IMR-90 (cell line): ENCODE data around the gene PLEKHA4. TPM values are rescaled to one million over a fixed set of nuclear protein-coding genes. Genes with fewer than 3 reads are reported as not detected.

Source experiments
- ATAC-seq: fragments of 200-7000 bp; cut with Tn5 transposase; 2 replicates; pipeline ENCODE4 v1.9.1; 2020; ENCODE audit warnings: low read depth, mild to moderate bottlenecking, moderate library complexity
- BruUV-seq: library from RNA; stranded (reverse); fragments of 400-500 nt; replicated peaks from 2 replicates; lab custom pipeline; 2021; lab: Mats Ljungman, UMichigan
- CTCF ChIA-PET: fragments of 300-600 bp; formaldehyde crosslinking; extraction: SDS; loops from one replicate; lab custom pipeline; 2021; ENCODE audit warnings: antibody characterized with exemption; lab: Yijun Ruan, JAX
- POLR2A ChIA-PET: fragments of 300-600 bp; sonication (Branson Sonifier 250); formaldehyde crosslinking; loops from one replicate; lab custom pipeline; 2022; ENCODE audit warnings: antibody characterized with exemption; ENCODE audit not compliant: unreplicated experiment; lab: Charles Lee
- DNase-seq: peaks from one replicate; pipeline ENCODE4 v3.0.0; 2013
- H2AFZ ChIP-seq: replicated peaks from 2 replicates; pipeline ENCODE3; 2013; ENCODE audit warnings: low read length, mild to moderate bottlenecking; ENCODE audit not compliant: poor library complexity
- H2AK5ac ChIP-seq: 2 replicates; pipeline ENCODE4 v1.6.1; 2013; ENCODE audit warnings: low read depth, low read length, inconsistent platforms
- H2AK9ac ChIP-seq: replicated peaks from 2 replicates; pipeline ENCODE3; 2013; ENCODE audit warnings: mild to moderate bottlenecking, low read depth, low read length, moderate library complexity; ENCODE audit not compliant: poor library complexity
- H2BK120ac ChIP-seq: 2 replicates; pipeline ENCODE4 v1.6.1; 2013; ENCODE audit warnings: low read depth, low read length, inconsistent platforms
- H2BK15ac ChIP-seq: 3 replicates; pipeline ENCODE4 v1.6.1; 2013; ENCODE audit warnings: low read depth, low read length, inconsistent platforms
- H2BK20ac ChIP-seq: 2 replicates; pipeline ENCODE4 v1.6.1; 2013; ENCODE audit warnings: low read depth, mild to moderate bottlenecking, inconsistent platforms, low read length, moderate library complexity
- H2BK5ac ChIP-seq: 2 replicates; pipeline ENCODE4 v1.6.1; 2013; ENCODE audit warnings: mild to moderate bottlenecking, low read depth, low read length, inconsistent platforms; ENCODE audit not compliant: poor library complexity, severe bottlenecking
- H3K14ac ChIP-seq: replicated peaks from 2 replicates; pipeline ENCODE4 v1.6.1; 2013; ENCODE audit warnings: low read depth, low read length, inconsistent platforms
- H3K18ac ChIP-seq: 2 replicates; pipeline ENCODE4 v1.6.1; 2013; ENCODE audit warnings: low read depth, low read length, control low read depth
- H3K23ac ChIP-seq: 2 replicates; pipeline ENCODE4 v1.6.1; 2013; ENCODE audit warnings: low read depth, low read length, inconsistent platforms
- H3K27ac ChIP-seq: 2 replicates; pipeline ENCODE4 v1.5.1; 2013; ENCODE audit warnings: mild to moderate bottlenecking, control low read depth, low read length; ENCODE audit not compliant: insufficient read depth
- H3K27me3 ChIP-seq: 2 replicates; pipeline ENCODE4 v1.6.1; 2013; ENCODE audit warnings: low read length; ENCODE audit not compliant: control insufficient read depth, insufficient read depth
- H3K36me3 ChIP-seq: 2 replicates; pipeline ENCODE4 v1.6.1; 2013; ENCODE audit warnings: low read length, mixed read lengths; ENCODE audit not compliant: control insufficient read depth, insufficient read depth
- H3K4ac ChIP-seq: 2 replicates; pipeline ENCODE4 v1.6.1; 2013; ENCODE audit warnings: low read depth, low read length, inconsistent platforms
- H3K4me1 ChIP-seq: 2 replicates; pipeline ENCODE4 v1.6.1; 2013; ENCODE audit warnings: low read length, mixed read lengths; ENCODE audit not compliant: control insufficient read depth, insufficient read depth
- H3K4me2 ChIP-seq: 2 replicates; pipeline ENCODE4 v1.6.1; 2013; ENCODE audit warnings: low read depth, mild to moderate bottlenecking, control low read depth, low read length, moderate library complexity
- H3K4me3 ChIP-seq: 2 replicates; pipeline ENCODE4 v1.5.1; 2013; ENCODE audit warnings: low read depth, mild to moderate bottlenecking, control low read depth, low read length, moderate library complexity; ENCODE audit not compliant: insufficient read depth
- H3K56ac ChIP-seq: 2 replicates; pipeline ENCODE4 v1.6.1; 2013; ENCODE audit warnings: low read length, inconsistent platforms; ENCODE audit not compliant: insufficient read depth; ENCODE audit errors: extremely low read depth
- H3K79me1 ChIP-seq, 2 experiments: 2 replicates each; pipeline ENCODE4 v1.6.1; 2013; ENCODE audit warnings: low read length in 2 of 2, inconsistent platforms in 1 of 2, low read depth in 1 of 2
- H3K9ac ChIP-seq: 2 replicates; pipeline ENCODE4 v1.6.1; 2013; ENCODE audit warnings: low read depth, low read length, control low read depth
- H3K9me1 ChIP-seq: 2 replicates; pipeline ENCODE4 v1.6.1; 2013; ENCODE audit warnings: low read length, inconsistent platforms; ENCODE audit not compliant: insufficient read depth
- H3K9me3 ChIP-seq: 2 replicates; pipeline ENCODE4 v1.6.1; 2013; ENCODE audit warnings: low read length; ENCODE audit not compliant: control insufficient read depth, insufficient read depth
- H4K20me1 ChIP-seq: 2 replicates; pipeline ENCODE4 v1.6.1; 2013; ENCODE audit warnings: low read length, inconsistent platforms; ENCODE audit not compliant: insufficient read depth
- H4K5ac ChIP-seq: 2 replicates; pipeline ENCODE4 v1.6.1; 2013; ENCODE audit warnings: mild to moderate bottlenecking, low read depth, low read length, control low read depth
- H4K8ac ChIP-seq, 2 experiments: 2 replicates each; pipeline ENCODE4 v1.6.1; 2013; ENCODE audit warnings: low read depth in 2 of 2, low read length in 2 of 2, control low read depth in 1 of 2, inconsistent platforms in 1 of 2
- H4K91ac ChIP-seq: 2 replicates; pipeline ENCODE4 v1.6.1; 2013; ENCODE audit warnings: low read depth, low read length, inconsistent platforms; ENCODE audit not compliant: insufficient read depth
- BHLHE40 ChIP-seq: fragments of 150-350 bp; IDR thresholded peaks from 2 replicates; pipeline ENCODE4 v1.6.1; 2016; ENCODE audit warnings: mild to moderate bottlenecking, low read depth, low read length
- CEBPB ChIP-seq: IDR thresholded peaks from 2 replicates; pipeline ENCODE4 v1.6.1; 2012; ENCODE audit warnings: low read depth, low read length, improper control_type of control experiment
- CHD1 ChIP-seq: IDR thresholded peaks from 2 replicates; pipeline ENCODE4 v1.6.1; 2012; ENCODE audit warnings: low read depth, low read length, improper control_type of control experiment
- FOS ChIP-seq: fragments of 150-350 bp; IDR thresholded peaks from 2 replicates; pipeline ENCODE4 v1.6.1; 2016; ENCODE audit warnings: low read depth, low read length
- MAFK ChIP-seq: IDR thresholded peaks from 2 replicates; pipeline ENCODE4 v1.6.1; 2012; ENCODE audit warnings: low read depth, low read length, improper control_type of control experiment
- MAZ ChIP-seq: IDR thresholded peaks from 2 replicates; pipeline ENCODE4 v1.6.1; 2012; ENCODE audit warnings: low read depth, mild to moderate bottlenecking, low read length, improper control_type of control experiment, moderate library complexity, borderline replicate concordance
- MXI1 ChIP-seq: IDR thresholded peaks from 2 replicates; pipeline ENCODE4 v1.6.1; 2012; ENCODE audit warnings: low read depth, mild to moderate bottlenecking, low read length, moderate library complexity, borderline replicate concordance
- NFE2L2 ChIP-seq: fragments of 150-350 bp; IDR thresholded peaks from 2 replicates; pipeline ENCODE4 v1.6.1; 2016; ENCODE audit warnings: low read depth, mild to moderate bottlenecking, low read length
- POLR2A ChIP-seq: IDR thresholded peaks from 2 replicates; pipeline ENCODE4 v1.6.1; 2012; ENCODE audit warnings: mild to moderate bottlenecking, low read depth, low read length
- RAD21 ChIP-seq: IDR thresholded peaks from 2 replicates; pipeline ENCODE4 v1.6.1; 2012; ENCODE audit warnings: low read length, improper control_type of control experiment
- RCOR1 ChIP-seq: IDR thresholded peaks from 2 replicates; pipeline ENCODE4 v1.6.1; 2012; ENCODE audit warnings: mild to moderate bottlenecking, low read length, improper control_type of control experiment; ENCODE audit not compliant: insufficient replicate concordance
- RFX5 ChIP-seq: IDR thresholded peaks from 2 replicates; pipeline ENCODE4 v1.8.0; 2012; ENCODE audit warnings: low read depth, mild to moderate bottlenecking, low read length, moderate library complexity
- SMC3 ChIP-seq: fragments of 150-350 bp; IDR thresholded peaks from 2 replicates; pipeline ENCODE4 v1.6.1; 2016; ENCODE audit warnings: low read depth, mild to moderate bottlenecking, antibody characterized with exemption, low read length, moderate library complexity
- whole genome bisulfite sequencing, 2 experiments: methylation state at CpG; one replicate each; pipeline versions ENCODE4 v1.1.5 to v1.1.7; 2013; ENCODE audit warnings: missing lambda C conversion rate in 2 of 2; ENCODE audit not compliant: insufficient read length in 1 of 2; ENCODE audit errors: extremely low coverage in 2 of 2; 5-methylcytosine and 5-hydroxymethylcytosine counted together
- dilution Hi-C: fragments of 300-500 bp; cut with HindIII; formaldehyde crosslinking; loops from one replicate; pipeline ENCODE4 v1.14.3; 2018; ENCODE audit warnings: low sequenced_read_pairs; ENCODE audit not compliant: unreplicated experiment
- in situ Hi-C: fragments of 300-500 bp; cut with MboI; formaldehyde crosslinking; loops from 3 replicates; pipeline ENCODE4 v1.14.3; 2019; ENCODE audit warnings: low sequenced_read_pairs, inconsistent platforms, mixed read lengths
- intact Hi-C: fragments of 100-400 bp; cut with micrococcal nuclease; formaldehyde crosslinking; loops from 2 replicates; pipeline ENCODE4 v1.10.0; 2022
- polyA plus RNA-seq, 3 experiments: library from polyadenylated mRNA; depleted of rRNA; stranded (reverse); fragments of >200 nt; gene quantifications; 2 replicates each; pipeline ENCODE4 v1.2.3, GENCODE V29; 2012; ENCODE audit warnings: low replicate concordance in 1 of 3
- total RNA-seq: library from RNA; depleted of rRNA; stranded (reverse); fragments of >200 nt; gene quantifications from 2 replicates; pipeline ENCODE4 v1.2.3, GENCODE V29; 2012
- TF ChIP-seq, protein P1 (sequence below): fragments of 150-350 bp; IDR thresholded peaks from 2 replicates; pipeline ENCODE4 v1.6.1; 2016; ENCODE audit warnings: low read depth, mild to moderate bottlenecking, low read length, moderate library complexity, borderline replicate concordance
- TF ChIP-seq, protein P2 (sequence below): fragments of 150-350 bp; IDR thresholded peaks from 2 replicates; pipeline ENCODE4 v1.6.1; 2017; ENCODE audit warnings: mild to moderate bottlenecking, antibody characterized with exemption, low read length, low read depth
- TF ChIP-seq, protein P3 (sequence below): conservative IDR thresholded peaks from 2 replicates; pipeline ENCODE4 v1.5.1; 2012; ENCODE audit warnings: mild to moderate bottlenecking, low read depth, low read length, improper control_type of control experiment

Gene PLEKHA4
- total and polyA plus RNA-seq, 2 of the 4 experiments (the other 2 are of a cell fraction): 4.5 to 14.4 TPM

DNA sequence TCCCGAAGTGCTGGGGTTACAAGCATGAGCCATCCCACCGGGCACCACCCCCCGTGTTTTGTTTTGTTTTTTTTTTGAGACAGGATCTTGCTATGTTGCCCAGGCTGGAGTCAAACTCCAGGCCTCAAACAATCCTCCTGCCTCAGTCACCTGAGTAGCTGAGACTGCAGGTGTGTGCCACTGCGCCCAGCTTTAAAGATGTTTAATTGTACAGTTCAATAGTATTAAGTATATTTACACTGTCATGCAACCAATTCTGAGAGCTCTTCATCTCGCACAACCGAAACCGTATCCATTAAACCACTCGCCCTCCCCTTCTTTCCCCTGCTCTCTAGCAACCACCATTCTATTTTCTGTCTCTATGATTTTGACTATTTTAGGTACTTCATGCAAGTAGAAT is 47.3 kb upstream of the PLEKHA4 start:
- BruUV-seq: no TSS peak
- Histone ChIP-seq H2AK9ac (no peak overlapping the region), H3K9me1 (0 out of 2 replicates have a peak, but pooled peaks cover 3% of the 10 kb centered on the region), H2BK120ac (no peak overlapping the region), H3K27ac (no peak overlapping the region), H4K91ac (no peak overlapping the region), H3K14ac (no peak overlapping the region), H3K18ac (no peak overlapping the region), H3K56ac (no peak overlapping the region), H2BK15ac (no peak overlapping the region), H2BK20ac (no peak overlapping the region), H3K9me3 (no peaks in the 10 kb centered on the region), H3K4ac (no peak overlapping the region), H2AK5ac (no peak overlapping the region), H2BK5ac (no peak overlapping the region), H4K20me1 (no peaks in the 10 kb centered on the region; the same call in 1 of the 2 replicates), H2AFZ (no peak overlapping the region), H3K79me1 (0 out of 4 replicates have a peak, but pooled peaks cover 0 to 14% of the 10 kb centered on the region in 2 experiments), H3K23ac (no peak overlapping the region), H3K4me1 (no peaks in the 10 kb centered on the region), H3K4me2 (no peak overlapping the region), H3K9ac (no peak overlapping the region), H3K36me3 (peaks cover 55% of the 10 kb centered on the region), H3K27me3 (no peaks in the 10 kb centered on the region), H4K5ac (no peak overlapping the region), H3K4me3 (no peak overlapping the region), H4K8ac (no peak overlapping the region)
- ATAC-seq (no peak), DNase-seq (no peak)
- ChIA-PET POLR2A (interaction anchor here (0.6 kb wide), 1 partner anchor 9 kb away, joined by 3 read pairs; no protein-coding TSS in a partner anchor), CTCF (no interaction called here)
- in situ Hi-C loops (no loop called here), intact Hi-C loops (no loop called here), dilution Hi-C loops (no loop called here)
- 40% methylated on average over 1 of the region's 8 CpGs; no CpG with 5 or more reads in 1 of the 2 experiments for WGBS, 2 experiments
- no peak for TF ChIP-seq CEBPB
- no peak for TF ChIP-seq MAFK
- TF ChIP-seq RAD21: no peak
- TF ChIP-seq FOS: no peak
- no peak for TF ChIP-seq NFE2L2
- no peak for TF ChIP-seq RCOR1
- TF ChIP-seq RFX5: no peak
- TF ChIP-seq, protein P1, sequence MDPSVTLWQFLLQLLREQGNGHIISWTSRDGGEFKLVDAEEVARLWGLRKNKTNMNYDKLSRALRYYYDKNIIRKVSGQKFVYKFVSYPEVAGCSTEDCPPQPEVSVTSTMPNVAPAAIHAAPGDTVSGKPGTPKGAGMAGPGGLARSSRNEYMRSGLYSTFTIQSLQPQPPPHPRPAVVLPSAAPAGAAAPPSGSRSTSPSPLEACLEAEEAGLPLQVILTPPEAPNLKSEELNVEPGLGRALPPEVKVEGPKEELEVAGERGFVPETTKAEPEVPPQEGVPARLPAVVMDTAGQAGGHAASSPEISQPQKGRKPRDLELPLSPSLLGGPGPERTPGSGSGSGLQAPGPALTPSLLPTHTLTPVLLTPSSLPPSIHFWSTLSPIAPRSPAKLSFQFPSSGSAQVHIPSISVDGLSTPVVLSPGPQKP: no peak
- TF ChIP-seq POLR2A: no peak
- TF ChIP-seq MXI1: no peak
- no peak for TF ChIP-seq SMC3
- TF ChIP-seq MAZ: no peak
- no peak for TF ChIP-seq BHLHE40
- no peak for TF ChIP-seq CHD1
- TF ChIP-seq, protein P2, sequence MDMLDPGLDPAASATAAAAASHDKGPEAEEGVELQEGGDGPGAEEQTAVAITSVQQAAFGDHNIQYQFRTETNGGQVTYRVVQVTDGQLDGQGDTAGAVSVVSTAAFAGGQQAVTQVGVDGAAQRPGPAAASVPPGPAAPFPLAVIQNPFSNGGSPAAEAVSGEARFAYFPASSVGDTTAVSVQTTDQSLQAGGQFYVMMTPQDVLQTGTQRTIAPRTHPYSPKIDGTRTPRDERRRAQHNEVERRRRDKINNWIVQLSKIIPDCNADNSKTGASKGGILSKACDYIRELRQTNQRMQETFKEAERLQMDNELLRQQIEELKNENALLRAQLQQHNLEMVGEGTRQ: no peak
- TF ChIP-seq, protein P3, sequence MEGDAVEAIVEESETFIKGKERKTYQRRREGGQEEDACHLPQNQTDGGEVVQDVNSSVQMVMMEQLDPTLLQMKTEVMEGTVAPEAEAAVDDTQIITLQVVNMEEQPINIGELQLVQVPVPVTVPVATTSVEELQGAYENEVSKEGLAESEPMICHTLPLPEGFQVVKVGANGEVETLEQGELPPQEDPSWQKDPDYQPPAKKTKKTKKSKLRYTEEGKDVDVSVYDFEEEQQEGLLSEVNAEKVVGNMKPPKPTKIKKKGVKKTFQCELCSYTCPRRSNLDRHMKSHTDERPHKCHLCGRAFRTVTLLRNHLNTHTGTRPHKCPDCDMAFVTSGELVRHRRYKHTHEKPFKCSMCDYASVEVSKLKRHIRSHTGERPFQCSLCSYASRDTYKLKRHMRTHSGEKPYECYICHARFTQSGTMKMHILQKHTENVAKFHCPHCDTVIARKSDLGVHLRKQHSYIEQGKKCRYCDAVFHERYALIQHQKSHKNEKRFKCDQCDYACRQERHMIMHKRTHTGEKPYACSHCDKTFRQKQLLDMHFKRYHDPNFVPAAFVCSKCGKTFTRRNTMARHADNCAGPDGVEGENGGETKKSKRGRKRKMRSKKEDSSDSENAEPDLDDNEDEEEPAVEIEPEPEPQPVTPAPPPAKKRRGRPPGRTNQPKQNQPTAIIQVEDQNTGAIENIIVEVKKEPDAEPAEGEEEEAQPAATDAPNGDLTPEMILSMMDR: no peak
